PC-9 (cell line): ENCODE measurements around the gene GPC1. TPM values are rescaled to one million over a fixed set of nuclear protein-coding genes. Genes with fewer than 3 reads are reported as not detected.

ENCODE experiments used
- BruUV-seq: library from RNA; stranded (reverse); fragments of 400-500 nt; replicated peaks from 2 replicates; lab custom pipeline; 2021; lab: Mats Ljungman, UMichigan
- CTCF ChIA-PET: fragments of 300-600 bp; sonication (Branson Sonifier 250); formaldehyde crosslinking; loops from one replicate; lab custom pipeline; 2022; ENCODE audit warnings: antibody characterized with exemption; lab: Charles Lee
- POLR2A ChIA-PET: fragments of 300-600 bp; sonication (Branson Sonifier 250); formaldehyde crosslinking; loops from one replicate; lab custom pipeline; 2022; ENCODE audit warnings: antibody characterized with exemption; ENCODE audit not compliant: unreplicated experiment; lab: Charles Lee
- DNase-seq, 2 experiments: peaks; one replicate each; pipeline versions ENCODE4 v3.0.0 to v3.0.0-alpha.2; 2015 to 2022; ENCODE audit warnings: mixed read lengths in 1 of 2
- H2AFZ ChIP-seq: fragments of 200-600 bp; sonication (generic); 2 replicates; pipeline ENCODE4 v1.8.1; 2017; ENCODE audit warnings: antibody characterized with exemption
- H3F3A ChIP-seq: fragments of 200-600 bp; sonication (generic); 2 replicates; pipeline ENCODE4 v1.8.1; 2017; ENCODE audit warnings: antibody characterized with exemption, mild to moderate bottlenecking, low read depth; ENCODE audit not compliant: insufficient read depth
- H3K27ac ChIP-seq: fragments of 200-600 bp; sonication (generic); 2 replicates; pipeline ENCODE4 v1.6.1; 2016; ENCODE audit warnings: mixed run types
- H3K27me3 ChIP-seq: fragments of 200-600 bp; sonication (generic); 2 replicates; pipeline ENCODE4 v1.6.1; 2016; ENCODE audit warnings: low read depth, mixed run types; ENCODE audit not compliant: insufficient read depth
- H3K36me3 ChIP-seq: fragments of 200-600 bp; sonication (generic); 2 replicates; pipeline ENCODE4 v1.6.1; 2016; ENCODE audit warnings: low read depth, mixed run types
- H3K4me1 ChIP-seq: fragments of 200-600 bp; sonication (generic); replicated peaks from 2 replicates; pipeline ENCODE4 v1.6.1; 2016; ENCODE audit warnings: mixed run types; ENCODE audit not compliant: insufficient read depth
- H3K4me2 ChIP-seq: fragments of 200-600 bp; sonication (generic); 2 replicates; pipeline ENCODE4 v1.6.1; 2017; ENCODE audit warnings: mixed run types
- H3K4me3 ChIP-seq: fragments of 200-600 bp; sonication (generic); 2 replicates; pipeline ENCODE4 v1.6.1; 2016; ENCODE audit warnings: mixed run types
- H3K79me2 ChIP-seq: fragments of 200-600 bp; sonication (generic); 2 replicates; pipeline ENCODE4 v1.6.1; 2017; ENCODE audit warnings: low read depth, mixed run types
- H3K9me2 ChIP-seq: fragments of 200-600 bp; sonication (generic); 2 replicates; pipeline ENCODE4 v1.8.1; 2017; ENCODE audit warnings: mild to moderate bottlenecking; ENCODE audit not compliant: insufficient read depth
- H3K9me3 ChIP-seq: fragments of 200-600 bp; sonication (generic); 2 replicates; pipeline ENCODE4 v1.8.1; 2016; ENCODE audit warnings: low read depth; ENCODE audit not compliant: insufficient read depth
- H4K20me1 ChIP-seq: fragments of 200-600 bp; sonication (generic); 2 replicates; pipeline ENCODE4 v1.8.1; 2017; ENCODE audit not compliant: insufficient read depth
- CTCF ChIP-seq: fragments of 200-600 bp; sonication (generic); conservative IDR thresholded peaks from 2 replicates; pipeline ENCODE4 v1.6.1; 2017; ENCODE audit warnings: mixed run types, antibody characterized with exemption, mild to moderate bottlenecking, moderate library complexity
- EZH2 ChIP-seq: fragments of 200-600 bp; sonication (generic); IDR thresholded peaks from 2 replicates; pipeline ENCODE4 v1.8.0; 2017; ENCODE audit warnings: antibody characterized with exemption, low read depth
- intact Hi-C: fragments of 100-400 bp; cut with micrococcal nuclease; formaldehyde crosslinking; loops from one replicate; pipeline ENCODE4 v1.10.0; 2022; ENCODE audit not compliant: unreplicated experiment
- total RNA-seq: library from RNA; stranded (reverse); gene quantifications from 2 replicates; pipeline ENCODE4 v1.2.3, GENCODE V29; 2021

GPC1 gene
- total RNA-seq, 1 experiment from 2014 or later = 302 TPM

GRCh38 chr2:240407090-240407489 lies 28.4 kb upstream of the GPC1 start:
- BruUV-seq = no TSS peak
- H3F3A ChIP-seq = no peaks in the 10 kb centered on the region

GRCh38 chr2:240410004-240410403 lies 25.5 kb upstream of the GPC1 start:
- no peaks in the 10 kb centered on the region for H3K36me3 ChIP-seq
- no peak overlapping the region for H3K27ac ChIP-seq
- no peaks in the 10 kb centered on the region for H3K4me1 ChIP-seq
- no peak overlapping the region for H3K4me3 ChIP-seq
- H3K4me2 ChIP-seq = no peak overlapping the region
- POLR2A ChIA-PET = no interaction called here
- H3F3A ChIP-seq = no peaks in the 10 kb centered on the region
- H2AFZ ChIP-seq = no peak overlapping the region
- no TSS peak for BruUV-seq
- intact Hi-C loops = no loop called here
- no peaks in the 10 kb centered on the region for H3K9me3 ChIP-seq
- H4K20me1 ChIP-seq = no peaks in the 10 kb centered on the region
- H3K9me2 ChIP-seq = no peaks in the 10 kb centered on the region
- no peak for DNase-seq
- no peaks in the 10 kb centered on the region for H3K27me3 ChIP-seq
- no peaks in the 10 kb centered on the region for H3K79me2 ChIP-seq
- no peak for TF ChIP-seq EZH2
- TF ChIP-seq CTCF = no peak
- CTCF ChIA-PET = no interaction called here

More at GRCh38 chr2:240407090-240407489, 28.4 kb upstream of the GPC1 start:
- H3K9me3 ChIP-seq = no peaks in the 10 kb centered on the region
- H3K27me3 ChIP-seq = no peaks in the 10 kb centered on the region
- no peak overlapping the region for H2AFZ ChIP-seq
- no peak overlapping the region for H3K4me2 ChIP-seq
- TF ChIP-seq EZH2 (no peak), CTCF (no peak)
- no peak for DNase-seq
- H3K4me3 ChIP-seq = no peak overlapping the region
- H3K9me2 ChIP-seq = no peaks in the 10 kb centered on the region
- no peaks in the 10 kb centered on the region for H3K4me1 ChIP-seq
- no peaks in the 10 kb centered on the region for H3K79me2 ChIP-seq
- POLR2A ChIA-PET = no interaction called here
- H3K36me3 ChIP-seq = no peaks in the 10 kb centered on the region
- H3K27ac ChIP-seq = no peak overlapping the region
- CTCF ChIA-PET = no interaction called here
- intact Hi-C loops = no loop called here
- H4K20me1 ChIP-seq = no peaks in the 10 kb centered on the region

- intact Hi-C loops = no loop called here
- Histone ChIP-seq H3K4me1 (no peaks in the 10 kb centered on the region), H2AFZ (no peak overlapping the region), H4K20me1 (no peaks in the 10 kb centered on the region), H3K36me3 (no peaks in the 10 kb centered on the region), H3K4me3 (no peak overlapping the region), H3K9me3 (no peaks in the 10 kb centered on the region), H3K9me2 (no peaks in the 10 kb centered on the region), H3K27ac (no peak overlapping the region), H3K27me3 (no peaks in the 10 kb centered on the region), H3K4me2 (no peak overlapping the region), H3F3A (no peaks in the 10 kb centered on the region), H3K79me2 (no peaks in the 10 kb centered on the region)
- BruUV-seq = no TSS peak
- ChIA-PET CTCF (no interaction called here), POLR2A (no interaction called here)
- DNase-seq = no peak
- TF ChIP-seq EZH2 (no peak), CTCF (no peak)
These were observed 24.7 kb upstream of the GPC1 start for GRCh38 chr2:240410808-240411207.
